Fibroblast of villous mesenchyme (primary cell): ENCODE results near the gene SCGB2B2. TPM values are rescaled to one million over a fixed set of nuclear protein-coding genes. Genes with fewer than 3 reads are reported as not detected.
"Not testable (repeated sequence)": the region's sequence is repeated elsewhere in the genome, so short reads cannot be mapped to it uniquely, and the experiment has no call there.

Source experiments
- DNase-seq: peaks from one replicate; pipeline ENCODE4 v3.0.0-alpha.2; 2010; ENCODE audit warnings: low read depth
- H3K4me3 ChIP-seq: 2 replicates; pipeline ENCODE4 v1.5.1; 2011; ENCODE audit warnings: low read depth, mild to moderate bottlenecking, low read length
- total RNA-seq: library from RNA; depleted of rRNA; stranded (reverse); fragments of >200 nt; gene quantifications from 2 replicates; pipeline ENCODE4 v1.2.3, GENCODE V29; 2012
- TF ChIP-seq, protein P1 (sequence below): IDR thresholded peaks from 2 replicates; pipeline ENCODE4 v1.5.1; 2012; ENCODE audit warnings: low read depth, mild to moderate bottlenecking, low read length; ENCODE audit not compliant: insufficient read depth

Gene SCGB2B2
- total RNA-seq, 1 donor, result under 0.01 TPM

DNA sequence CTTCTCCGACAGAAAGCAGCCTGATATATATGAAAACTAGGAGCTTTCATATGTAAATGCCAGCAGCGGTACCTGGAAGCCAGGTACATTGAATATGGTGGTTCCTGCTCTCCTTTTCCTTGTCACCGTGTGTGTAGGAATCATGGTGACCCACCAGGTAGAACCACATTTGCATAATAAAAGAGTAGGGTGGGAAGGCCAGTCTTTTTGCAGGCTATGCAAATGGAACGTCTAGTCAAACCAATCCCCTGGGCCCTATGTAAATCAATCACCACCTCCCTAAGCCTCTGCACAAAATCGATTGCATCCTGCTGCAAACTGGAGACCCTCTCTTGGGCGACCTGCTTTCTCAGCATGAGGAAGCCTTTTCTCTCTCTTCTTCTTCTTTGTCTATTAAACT lies 34.9 kb upstream of the SCGB2B2 start:
- TF ChIP-seq, protein P1, sequence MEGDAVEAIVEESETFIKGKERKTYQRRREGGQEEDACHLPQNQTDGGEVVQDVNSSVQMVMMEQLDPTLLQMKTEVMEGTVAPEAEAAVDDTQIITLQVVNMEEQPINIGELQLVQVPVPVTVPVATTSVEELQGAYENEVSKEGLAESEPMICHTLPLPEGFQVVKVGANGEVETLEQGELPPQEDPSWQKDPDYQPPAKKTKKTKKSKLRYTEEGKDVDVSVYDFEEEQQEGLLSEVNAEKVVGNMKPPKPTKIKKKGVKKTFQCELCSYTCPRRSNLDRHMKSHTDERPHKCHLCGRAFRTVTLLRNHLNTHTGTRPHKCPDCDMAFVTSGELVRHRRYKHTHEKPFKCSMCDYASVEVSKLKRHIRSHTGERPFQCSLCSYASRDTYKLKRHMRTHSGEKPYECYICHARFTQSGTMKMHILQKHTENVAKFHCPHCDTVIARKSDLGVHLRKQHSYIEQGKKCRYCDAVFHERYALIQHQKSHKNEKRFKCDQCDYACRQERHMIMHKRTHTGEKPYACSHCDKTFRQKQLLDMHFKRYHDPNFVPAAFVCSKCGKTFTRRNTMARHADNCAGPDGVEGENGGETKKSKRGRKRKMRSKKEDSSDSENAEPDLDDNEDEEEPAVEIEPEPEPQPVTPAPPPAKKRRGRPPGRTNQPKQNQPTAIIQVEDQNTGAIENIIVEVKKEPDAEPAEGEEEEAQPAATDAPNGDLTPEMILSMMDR, result no peak
- no peak for DNase-seq
- no peak overlapping the region for H3K4me3 ChIP-seq

DNA sequence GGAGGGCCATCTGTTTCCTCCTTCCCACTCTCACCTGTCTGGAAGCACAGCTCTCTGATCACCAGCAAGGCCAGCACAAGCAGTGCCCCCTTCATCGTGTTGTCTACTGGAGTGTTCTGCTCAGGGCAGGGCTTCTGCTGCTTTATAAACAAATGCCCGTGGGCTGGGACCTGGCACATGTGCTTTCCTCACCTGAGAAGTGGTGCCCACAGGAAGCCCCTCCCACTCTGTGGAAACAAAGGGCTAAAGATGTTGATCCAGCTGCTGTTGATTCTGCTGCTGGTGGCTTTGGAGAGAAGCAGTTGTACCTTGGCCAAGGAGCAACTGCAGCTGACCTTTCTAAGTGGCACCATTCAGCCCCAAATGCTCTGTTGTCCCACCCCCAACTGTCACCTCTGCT lies 30.7 kb upstream of the SCGB2B2 start:
- TF ChIP-seq, protein P1, result no peak
- no peak overlapping the region for H3K4me3 ChIP-seq
- DNase-seq, result no peak

DNA sequence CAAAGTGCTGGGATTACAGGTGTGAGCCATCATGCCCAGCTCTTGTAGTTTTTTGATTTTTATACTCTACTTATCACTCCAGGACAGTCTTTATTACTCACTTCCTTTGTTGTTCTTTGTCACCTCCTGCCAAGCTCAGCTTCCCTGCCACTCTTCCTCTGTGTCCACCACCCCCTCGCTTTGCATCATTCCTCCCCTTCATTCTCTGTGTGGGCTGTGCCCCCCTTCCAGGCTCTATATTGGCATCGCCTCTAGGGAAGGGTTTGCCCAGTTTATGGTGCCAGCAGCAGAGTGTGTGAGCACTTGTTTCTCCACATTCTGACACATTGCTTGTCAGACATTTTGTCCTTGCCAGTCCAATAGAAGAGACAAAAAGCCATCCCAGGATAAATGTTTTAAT lies 15.6 kb upstream of the SCGB2B2 start:
- no peak overlapping the region for H3K4me3 ChIP-seq
- DNase-seq, result no peak
- TF ChIP-seq, protein P1, result no peak

DNA sequence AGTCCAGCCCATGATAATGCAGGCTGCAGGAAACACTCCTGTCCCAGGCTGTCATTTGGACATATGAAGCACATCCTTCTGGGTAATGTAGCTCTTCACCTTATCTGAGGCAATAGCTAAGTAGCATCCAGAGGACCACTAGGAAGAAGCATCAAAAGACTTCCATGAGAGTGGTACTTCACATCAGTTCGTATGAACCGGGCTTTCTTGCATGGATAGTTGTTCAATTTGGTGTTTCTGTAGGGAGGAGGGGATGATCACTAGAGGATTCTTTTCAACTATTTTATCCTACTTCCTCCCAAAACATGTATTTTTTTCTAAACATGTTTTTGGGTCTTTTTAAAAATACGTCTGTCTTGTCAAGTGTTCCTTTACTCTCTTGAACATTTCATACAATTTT lies 13.4 kb upstream of the SCGB2B2 start:
- H3K4me3 ChIP-seq, result no peak overlapping the region
- DNase-seq, result no peak
- TF ChIP-seq, protein P1, result no peak

DNA sequence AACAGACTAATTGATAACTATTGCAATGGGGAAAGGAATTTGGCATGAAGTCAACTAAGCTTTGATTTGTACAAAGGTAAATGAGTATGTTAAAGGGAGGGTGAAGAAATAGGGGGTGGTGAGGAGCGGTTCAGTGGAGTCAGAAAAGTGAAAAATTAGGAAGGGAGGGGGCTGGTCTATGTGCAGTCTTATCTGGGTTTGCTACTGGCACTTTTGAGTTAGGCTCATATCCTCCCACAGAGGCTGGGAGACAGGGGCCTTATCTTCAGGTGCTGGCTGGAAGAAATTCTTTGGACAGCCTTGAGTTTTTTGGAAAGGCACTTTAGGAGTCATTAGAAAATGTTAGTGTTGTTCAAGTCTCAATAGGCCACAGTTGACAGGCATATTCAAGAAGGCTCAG lies 11.6 kb upstream of the SCGB2B2 start:
- no peak for DNase-seq
- no peak overlapping the region for H3K4me3 ChIP-seq
- TF ChIP-seq, protein P1, result no peak

- no peak overlapping the region for H3K4me3 ChIP-seq
- no peak for DNase-seq
- TF ChIP-seq, protein P1, result no peak
Observed at GRCh38 chr19:34687348-34687747, 10.4 kb upstream of the SCGB2B2 start.

DNA sequence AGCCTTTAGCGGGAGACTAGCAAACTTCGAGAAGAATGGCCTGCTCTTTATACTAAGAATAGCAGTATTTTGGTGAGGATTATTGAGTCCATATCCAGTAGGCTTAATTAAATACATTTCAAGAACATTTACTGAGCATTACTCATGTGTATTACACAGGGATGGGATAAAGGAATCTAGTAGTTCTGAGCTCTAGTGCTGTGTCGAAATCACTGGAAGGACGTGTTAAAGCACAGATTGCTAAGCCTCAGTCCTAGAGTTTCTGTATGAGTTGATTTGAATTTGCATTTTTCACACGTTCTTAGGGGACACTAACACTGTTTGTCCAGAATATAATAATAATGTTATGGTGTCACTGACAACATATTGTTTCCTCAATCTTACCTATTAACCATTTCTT lies 9.5 kb upstream of the SCGB2B2 start:
- TF ChIP-seq, protein P1, result no peak
- DNase-seq, result no peak

DNA sequence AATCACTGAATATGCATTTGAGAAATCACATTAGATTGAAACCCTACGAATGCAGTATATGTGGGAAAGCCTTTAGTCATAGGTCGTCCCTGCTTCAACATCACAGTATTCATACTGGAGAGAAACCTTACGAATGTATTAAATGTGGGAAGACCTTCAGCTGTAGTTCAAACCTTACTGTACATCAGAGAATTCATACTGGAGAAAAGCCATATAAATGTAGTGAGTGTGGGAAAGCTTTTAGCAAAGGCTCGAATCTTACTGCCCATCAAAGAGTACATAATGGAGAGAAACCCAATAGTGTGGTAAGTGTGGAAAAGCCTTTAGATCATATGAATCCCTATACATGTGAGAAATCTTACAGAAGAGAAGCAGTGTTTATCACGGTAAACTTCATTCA lies 8.3 kb upstream of the SCGB2B2 start:
- DNase-seq, H3K4me3 ChIP-seq: not testable (repeated sequence)

More for the DNA sequence above, 9.5 kb upstream of the SCGB2B2 start:
- no peak overlapping the region for H3K4me3 ChIP-seq
